K562 (cell line): ENCODE measurements around the gene ERCC4. TPM values are rescaled to one million over a fixed set of nuclear protein-coding genes. Genes with fewer than 3 reads are reported as not detected.

Source experiments
- ATAC-seq: fragments of 200-7000 bp; cut with Tn5 transposase; 3 replicates; pipeline ENCODE4 v1.9.1; 2020; ENCODE audit warnings: moderate library complexity
- BruUV-seq: library from RNA; stranded (reverse); fragments of 400-500 nt; replicated peaks from 2 replicates; lab custom pipeline; 2021; lab: Mats Ljungman, UMichigan
- CTCF ChIA-PET: fragments of 300-600 bp; formaldehyde crosslinking; extraction: SDS; loops from one replicate; lab custom pipeline; 2021; ENCODE audit warnings: low intra/inter-chr PET ratio; lab: Yijun Ruan, JAX
- POLR2A ChIA-PET: fragments of 300-600, 350-650 bp; sonication (Branson Sonifier 250); formaldehyde crosslinking; extraction: SDS; loops from one replicate; lab custom pipeline; 2021; ENCODE audit warnings: antibody characterized with exemption, inconsistent platforms; lab: Yijun Ruan, JAX
- DNase-seq, 4 experiments: peaks; one replicate each; pipeline versions ENCODE4 v3.0.0 to v3.0.0-alpha.2; 2011 to 2018; ENCODE audit warnings: low spot score in 3 of 4, mixed read lengths in 3 of 4; ENCODE audit errors: extremely low read depth in 1 of 4
- FAIRE-seq: peaks from 2 replicates; lab custom pipeline; 2011; peaks lifted over from hg19 to GRCh38; lab: Jason Lieb, UNC
- H2AFZ ChIP-seq: 2 replicates; pipeline ENCODE4 v1.6.0; 2011; ENCODE audit warnings: low read depth, low read length, control low read depth, inconsistent platforms
- H3K27ac ChIP-seq: fragments of 200-600 bp; 3 replicates; pipeline ENCODE4 v1.8.0; 2011; ENCODE audit warnings: low read depth, mild to moderate bottlenecking, control low read depth, inconsistent platforms, low read length, moderate library complexity, mixed read lengths; ENCODE audit errors: extremely low read depth
- H3K27me3 ChIP-seq, 2 experiments: fragments of 300-600 bp in 1 of 2; 2 replicates in 1 of 2; 3 replicates in 1 of 2; pipeline versions ENCODE4 v1.6.0 to v1.8.0; 2011; ENCODE audit warnings: inconsistent platforms in 2 of 2, low read length in 2 of 2, mild to moderate bottlenecking in 1 of 2, mixed read lengths in 1 of 2, moderate library complexity in 1 of 2; ENCODE audit not compliant: control insufficient read depth in 2 of 2, insufficient read depth in 2 of 2
- H3K36me3 ChIP-seq: fragments of 300-600 bp; 3 replicates; pipeline ENCODE4 v1.8.0; 2011; ENCODE audit warnings: mild to moderate bottlenecking, low read length, inconsistent platforms; ENCODE audit not compliant: control insufficient read depth, insufficient read depth
- H3K4me1 ChIP-seq, 2 experiments: fragments of 200-600 bp in 1 of 2; replicated peaks in 1 of 2; 2 replicates in 1 of 2; 3 replicates in 1 of 2; pipeline versions ENCODE4 v1.5.1 to v1.8.0; 2011; ENCODE audit warnings: inconsistent platforms in 2 of 2, low read length in 2 of 2, mild to moderate bottlenecking in 1 of 2, mixed read lengths in 1 of 2, moderate library complexity in 1 of 2; ENCODE audit not compliant: control insufficient read depth in 2 of 2, insufficient read depth in 2 of 2
- H3K4me2 ChIP-seq: 2 replicates; pipeline ENCODE4 v1.6.1; 2011; ENCODE audit warnings: low read length, control low read depth, inconsistent platforms, mixed read lengths; ENCODE audit not compliant: insufficient read depth
- H3K4me3 ChIP-seq: fragments of 200-600 bp; sonication (generic), shearing (Covaris generic); 2 replicates; pipeline ENCODE4 v1.5.1; 2016; ENCODE audit warnings: control low read depth, inconsistent platforms
- H3K79me2 ChIP-seq: fragments of 200-600 bp; 3 replicates; pipeline ENCODE4 v1.8.0; 2011; ENCODE audit warnings: low read length, inconsistent platforms; ENCODE audit not compliant: control insufficient read depth, insufficient read depth
- H3K9ac ChIP-seq, 2 experiments: 2 replicates each; pipeline versions ENCODE4 v1.6.0 to v1.6.1; 2011; ENCODE audit warnings: low read depth in 2 of 2, low read length in 2 of 2, control low read depth in 1 of 2, inconsistent platforms in 1 of 2, mild to moderate bottlenecking in 1 of 2, mixed read lengths in 1 of 2; ENCODE audit not compliant: insufficient read depth in 1 of 2
- H3K9me1 ChIP-seq: one replicate; pipeline ENCODE4 v1.6.0; 2011; ENCODE audit warnings: inconsistent platforms, mild to moderate bottlenecking, low read length, moderate library complexity; ENCODE audit not compliant: control insufficient read depth, insufficient read depth
- H3K9me3 ChIP-seq: replicated peaks from 2 replicates; pipeline ENCODE4 v1.5.1; 2011; ENCODE audit warnings: low read depth, low read length, inconsistent platforms; ENCODE audit not compliant: control insufficient read depth, insufficient read depth
- H4K20me1 ChIP-seq: replicated peaks from 2 replicates; pipeline ENCODE4 v1.6.1; 2011; ENCODE audit warnings: low read length, inconsistent platforms, mixed read lengths; ENCODE audit not compliant: control insufficient read depth, insufficient read depth
- CBX2 ChIP-seq: fragments of 200-600 bp; sonication (generic); IDR thresholded peaks from one replicate; pipeline ENCODE4 v1.6.1; 2012; ENCODE audit warnings: mild to moderate bottlenecking, low read length, inconsistent platforms; ENCODE audit not compliant: insufficient read depth, poor library complexity, severe bottlenecking
- DPF2 ChIP-seq: fragments of 450-650 bp; IDR thresholded peaks from 2 replicates; pipeline ENCODE4 v1.6.1; 2016
- HCFC1 ChIP-seq: IDR thresholded peaks from 2 replicates; pipeline ENCODE4 v1.6.1; 2012; ENCODE audit warnings: low read depth, low read length, improper control_type of control experiment
- SMARCA4 ChIP-seq: fragments of 450-650 bp; IDR thresholded peaks from 2 replicates; pipeline ENCODE4 v1.6.1; 2016
- ZNF282 ChIP-seq: sonication (generic); formaldehyde crosslinking; IDR thresholded peaks from 2 replicates; pipeline ENCODE4 v1.8.1; 2023; ENCODE audit warnings: missing genetic modification reagents
- ZNF586 ChIP-seq: fragments of 450-650 bp; formaldehyde crosslinking; conservative IDR thresholded peaks from 2 replicates; pipeline ENCODE4 v1.4.0; 2020; ENCODE audit warnings: mild to moderate bottlenecking, moderate library complexity
- ZSCAN29 ChIP-seq: fragments of 450-650 bp; IDR thresholded peaks from 2 replicates; pipeline ENCODE4 v1.6.1; 2017
- WGBS: fragments of 100-300 bp; shearing (Covaris generic); methylation state at CpG from one replicate; pipeline ENCODE4 v1.1.6; 2016; ENCODE audit warnings: low coverage, mixed read lengths; ENCODE audit not compliant: insufficient coverage; ENCODE audit errors: missing lambda C conversion rate; 5-methylcytosine and 5-hydroxymethylcytosine counted together
- in situ Hi-C: fragments of 300-500 bp; cut with MboI; formaldehyde crosslinking; loops from 4 replicates; pipeline ENCODE4 v1.15.0; 2018; ENCODE audit warnings: inconsistent platforms, mixed read lengths
- intact Hi-C: fragments of 100-400 bp; cut with micrococcal nuclease; formaldehyde crosslinking; loops from 2 replicates; pipeline ENCODE4 v1.14.2; 2022
- polyA plus RNA-seq, 8 experiments: library from polyadenylated mRNA; depleted of rRNA in 4 of 8; stranded (reverse) in 5 of 8; unstranded in 3 of 8; fragments of >200 nt; fragmentation: Nextera tagmentation in 2 of 8; fragmentation: Illumina TruSeq in 1 of 8; extraction: Ambion mirVana in 2 of 8; extraction: Trizol in 1 of 8; gene quantifications; 2 replicates each; pipeline versions ENCODE4 v1.2.1 to v1.2.3, GENCODE V29; 2011 to 2014; ENCODE audit warnings: inconsistent platforms in 1 of 8, missing spikeins in 1 of 8
- total RNA-seq, 7 experiments: library from RNA; depleted of rRNA in 6 of 7; stranded (reverse); fragments of >200 nt in 6 of 7; fragmentation: Illumina TruSeq in 2 of 7; extraction: Trizol in 2 of 7; gene quantifications; 2 replicates each; pipeline versions ENCODE4 v1.2.1 to v1.2.3, GENCODE V29; 2011 to 2021; ENCODE audit warnings: low replicate concordance in 1 of 7
- TF ChIP-seq, protein P1 (sequence below): fragments of 450-650 bp; formaldehyde crosslinking; IDR thresholded peaks from 2 replicates; pipeline ENCODE4 v1.4.0; 2020; ENCODE audit warnings: mild to moderate bottlenecking, mixed read lengths

Gene ERCC4
- total and polyA plus RNA-seq, 9 of the 15 experiments (the other 6 are each of a cell fraction or from before 2014, with no cell fraction given) = 3.7 to 10.5 (median 6.0) TPM

DNA sequence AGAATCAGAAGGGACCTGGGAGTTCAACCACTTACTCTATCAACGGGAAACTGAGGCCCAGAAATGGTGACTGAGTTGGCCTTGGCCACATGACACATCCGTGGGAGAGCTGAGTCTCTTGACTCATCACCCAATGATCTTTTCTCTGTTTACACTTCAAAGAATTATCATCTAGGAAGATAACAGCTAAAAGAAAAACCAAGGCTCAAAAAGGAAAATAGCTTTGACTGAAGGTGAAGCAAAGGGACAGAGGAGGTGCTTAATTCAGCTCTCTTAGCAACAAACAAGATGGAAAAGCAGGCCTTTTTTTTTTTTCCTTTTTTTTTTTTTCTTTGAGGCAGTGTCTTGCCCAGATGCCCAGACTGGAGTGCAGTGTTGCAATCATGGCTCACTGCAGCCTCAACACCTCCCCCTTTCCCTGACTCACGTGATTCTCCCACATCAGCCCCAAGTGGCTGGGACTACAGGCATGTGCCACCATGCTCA lies 16.7 kb downstream of the ERCC4 start (continued):
- TF ChIP-seq ZNF586 (no peak), DPF2 (0 out of 2 replicates have a peak, but pooled peaks have one; percentile 24), SMARCA4 (peak; percentile 31; the same call in 1 of the 2 replicates)
- TF ChIP-seq, all 486 proteins: peak for 12

DNA sequence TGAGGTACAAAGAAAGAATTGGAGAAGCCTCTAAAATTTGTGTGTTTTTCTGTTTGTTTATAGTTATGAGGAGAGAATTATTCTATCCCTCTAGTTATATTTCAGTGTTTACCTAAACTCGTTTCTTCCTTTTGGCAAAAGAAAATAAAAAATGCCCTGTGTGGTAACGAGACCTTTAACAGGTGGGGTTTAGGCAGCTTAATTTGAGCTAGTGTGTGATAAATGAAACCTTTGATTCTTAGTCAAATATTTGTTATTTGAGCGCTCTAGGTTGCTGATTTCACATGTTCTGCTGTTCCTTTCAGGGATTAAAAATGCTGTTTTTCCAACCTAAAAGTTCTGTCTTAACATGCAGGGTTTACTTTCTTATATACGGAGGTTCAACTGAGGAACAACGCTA lies 17.5 kb downstream of the ERCC4 start:
- H3K27ac ChIP-seq = no peak overlapping the region
- no peak for TF ChIP-seq CBX2
- TF ChIP-seq, protein P1, sequence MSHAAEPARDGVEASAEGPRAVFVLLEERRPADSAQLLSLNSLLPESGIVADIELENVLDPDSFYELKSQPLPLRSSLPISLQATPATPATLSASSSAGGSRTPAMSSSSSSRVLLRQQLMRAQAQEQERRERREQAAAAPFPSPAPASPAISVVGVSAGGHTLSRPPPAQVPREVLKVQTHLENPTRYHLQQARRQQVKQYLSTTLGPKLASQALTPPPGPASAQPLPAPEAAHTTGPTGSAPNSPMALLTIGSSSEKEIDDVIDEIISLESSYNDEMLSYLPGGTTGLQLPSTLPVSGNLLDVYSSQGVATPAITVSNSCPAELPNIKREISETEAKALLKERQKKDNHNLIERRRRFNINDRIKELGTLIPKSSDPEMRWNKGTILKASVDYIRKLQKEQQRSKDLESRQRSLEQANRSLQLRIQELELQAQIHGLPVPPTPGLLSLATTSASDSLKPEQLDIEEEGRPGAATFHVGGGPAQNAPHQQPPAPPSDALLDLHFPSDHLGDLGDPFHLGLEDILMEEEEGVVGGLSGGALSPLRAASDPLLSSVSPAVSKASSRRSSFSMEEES (CRISPR knock-in tag) = no peak
- TF ChIP-seq ZNF282 = no peak
- TF ChIP-seq HCFC1 = no peak
- no peak for TF ChIP-seq ZSCAN29
- TF ChIP-seq, all 486 proteins: peak for 0
- Histone ChIP-seq H3K27me3 (no peaks in the 10 kb centered on the region), H3K79me2 (no peaks in the 10 kb centered on the region), H4K20me1 (no peaks in the 10 kb centered on the region), H3K4me1 (no peaks in the 10 kb centered on the region), H3K4me3 (no peak overlapping the region), H3K9ac (no peak overlapping the region), H2AFZ (no peak overlapping the region), H3K9me3 (no peaks in the 10 kb centered on the region), H3K9me1 (no peaks in the 10 kb centered on the region), H3K36me3 (peaks cover 24% of the 10 kb centered on the region), H3K4me2 (no peak overlapping the region)
- in situ Hi-C loops (no loop called here), intact Hi-C loops (no loop called here)
- POLR2A ChIA-PET = interaction anchor here (1.8 kb wide), 1 partner anchor 14 kb away, joined by 7 read pairs; no protein-coding TSS in a partner anchor
- CTCF ChIA-PET = no interaction called here
- ATAC-seq = no peak
- no peak for FAIRE-seq
- BruUV-seq = no TSS peak
- 80% methylated on average over 5 of the region's 5 CpGs for WGBS
- DNase-seq = no peak
